Posterior vena cava (tissue), 2 donors: ENCODE results near the gene DMRTB1. TPM values are rescaled to one million over a fixed set of nuclear protein-coding genes. Genes with fewer than 3 reads are reported as not detected.

Experiments used
- DNase-seq: peaks from one replicate; pipeline ENCODE4 v3.0.0-alpha.2; 2020; ENCODE audit warnings: low spot score
- intact Hi-C, 2 donors: fragments of 100-400 bp; cut with DNase I; formaldehyde crosslinking; loops; one replicate each; pipeline versions ENCODE4 v1.14.1 to v1.14.2; 2022 to 2023
- long read RNA-seq, 2 donors: library from polyadenylated mRNA; unstranded; transcript quantifications; one replicate each; pipeline ENCODE4 v2.0.0, GENCODE V29; 2020 to 2021
- total RNA-seq, 2 donors: library from RNA; stranded (reverse); fragmentation: NEBNext Ultra II Directional; extraction: Animal tissue kit (Norgen Biotek cat#: 25700); gene quantifications; one replicate each; pipeline ENCODE4 v1.2.1, GENCODE V29; 2021
- donor health status: DM: yes; HTN: yes; CAD: no.
- donor health status: DM: yes; HTN: yes; CAD: no.

DMRTB1 gene
- not detected for total RNA-seq
- long read RNA-seq, donor 1, result 0 reads
- long read RNA-seq, donor 2, result 0 reads

GRCh38 chr1:53459321-53460175 lies at the start of gene DMRTB1:
TSS of gene DMRTB1 (plus strand) at chr1:53459399. CDS start at chr1:53459454, 55 bp downstream.
- peak; percentile 80 for DNase-seq

GRCh38 chr1:53409695-53410094 lies 49.5 kb upstream of the DMRTB1 start:
- intact Hi-C loops, result no loop called here
- DNase-seq, result no peak

More at GRCh38 chr1:53459321-53460175, at the start of gene DMRTB1:
- intact Hi-C loops, result no loop called here

- intact Hi-C loops, result no loop called here
Observed at GRCh38 chr1:53410100-53410541, 49.1 kb upstream of the DMRTB1 start.

GRCh38 chr1:53410701-53411100 lies 48.5 kb upstream of the DMRTB1 start:
- intact Hi-C loops, result no loop called here
- DNase-seq, result no peak

More at GRCh38 chr1:53410100-53410541, 49.1 kb upstream of the DMRTB1 start:
- DNase-seq, result no peak

GRCh38 chr1:53411541-53412152 lies 47.6 kb upstream of the DMRTB1 start:
- no peak for DNase-seq
- intact Hi-C loops, result no loop called here

GRCh38 chr1:53412285-53413174 lies 46.7 kb upstream of the DMRTB1 start:
- intact Hi-C loops, result no loop called here

GRCh38 chr1:53413175-53414001 lies 45.8 kb upstream of the DMRTB1 start:
- no peak for DNase-seq
- intact Hi-C loops, result no loop called here

More at GRCh38 chr1:53412285-53413174, 46.7 kb upstream of the DMRTB1 start:
- no peak for DNase-seq

- no peak for DNase-seq
- intact Hi-C loops, result no loop called here
Observed at GRCh38 chr1:53414632-53415031, 44.6 kb upstream of the DMRTB1 start.

- intact Hi-C loops, result no loop called here
- DNase-seq, result no peak
Observed at GRCh38 chr1:53415432-53415831, 43.8 kb upstream of the DMRTB1 start.

- DNase-seq, result no peak
- intact Hi-C loops, result no loop called here
Observed at GRCh38 chr1:53416269-53416813, 42.9 kb upstream of the DMRTB1 start.

- intact Hi-C loops, result no loop called here
- no peak for DNase-seq
Observed at GRCh38 chr1:53417074-53417511, 42.1 kb upstream of the DMRTB1 start.

- no peak for DNase-seq
Observed at GRCh38 chr1:53419034-53419433, 40.2 kb upstream of the DMRTB1 start.

GRCh38 chr1:53420341-53420740 lies 38.9 kb upstream of the DMRTB1 start:
- intact Hi-C loops, result no loop called here
- DNase-seq, result no peak

More at GRCh38 chr1:53419034-53419433, 40.2 kb upstream of the DMRTB1 start:
- intact Hi-C loops, result no loop called here

GRCh38 chr1:53421208-53421607 lies 38.0 kb upstream of the DMRTB1 start:
- intact Hi-C loops, result no loop called here
- no peak for DNase-seq

- intact Hi-C loops, result no loop called here
- DNase-seq, result no peak
Observed at GRCh38 chr1:53430261-53430660, 28.9 kb upstream of the DMRTB1 start.

- intact Hi-C loops, result no loop called here
- no peak for DNase-seq
Observed at GRCh38 chr1:53430779-53431178, 28.4 kb upstream of the DMRTB1 start.

- no peak for DNase-seq
- intact Hi-C loops, result no loop called here
Observed at GRCh38 chr1:53431244-53431643, 28.0 kb upstream of the DMRTB1 start.

- intact Hi-C loops, result no loop called here
- no peak for DNase-seq
Observed at GRCh38 chr1:53431805-53432565, 27.2 kb upstream of the DMRTB1 start.
